RWPE2 (cell line): ENCODE measurements around the gene HPN.
"Not testable (repeated sequence)": the region's sequence is repeated elsewhere in the genome, so short reads cannot be mapped to it uniquely, and the experiment has no call there.

Source experiments
- ATAC-seq: fragments of 200-7000 bp; cut with Tn5 transposase; 3 replicates; pipeline ENCODE4 v1.9.1; 2021; ENCODE audit warnings: low read depth
- DNase-seq: peaks from one replicate; pipeline ENCODE4 v3.0.0-alpha.2; 2020; ENCODE audit warnings: low spot score
- H3K27ac ChIP-seq: fragments of 450-650 bp; 2 replicates; pipeline ENCODE4 v1.5.1; 2017; ENCODE audit warnings: mild to moderate bottlenecking; ENCODE audit not compliant: poor library complexity, severe bottlenecking
- H3K27me3 ChIP-seq: fragments of 250-450 bp; sonication (Bioruptor Pico); 2 replicates; pipeline ENCODE4 v1.5.1; 2021; ENCODE audit warnings: mild to moderate bottlenecking, moderate library complexity; ENCODE audit not compliant: insufficient read depth, poor library complexity, severe bottlenecking
- H3K36me3 ChIP-seq: fragments of 250-450 bp; sonication (Bioruptor Pico); 2 replicates; pipeline ENCODE4 v1.5.1; 2020; ENCODE audit warnings: low read depth, mild to moderate bottlenecking, moderate library complexity
- H3K4me1 ChIP-seq: fragments of 250-450 bp; sonication (Bioruptor Pico); 2 replicates; pipeline ENCODE4 v1.5.1; 2021; ENCODE audit warnings: mild to moderate bottlenecking, moderate library complexity; ENCODE audit not compliant: insufficient read depth, poor library complexity, severe bottlenecking
- H3K4me3 ChIP-seq: fragments of 250-450 bp; sonication (Bioruptor Pico); 2 replicates; pipeline ENCODE4 v1.5.1; 2021; ENCODE audit warnings: mild to moderate bottlenecking, moderate library complexity; ENCODE audit not compliant: severe bottlenecking
- H3K9me3 ChIP-seq: fragments of 250-450 bp; sonication (Bioruptor Pico); 2 replicates; pipeline ENCODE4 v1.5.1; 2021; ENCODE audit warnings: mild to moderate bottlenecking, moderate library complexity; ENCODE audit not compliant: severe bottlenecking
- CTCF ChIP-seq: fragments of 450-650 bp; IDR thresholded peaks from one replicate; pipeline ENCODE4 v1.5.1; 2017; ENCODE audit warnings: mild to moderate bottlenecking, moderate library complexity; ENCODE audit not compliant: poor library complexity, severe bottlenecking

Gene HPN

DNA sequence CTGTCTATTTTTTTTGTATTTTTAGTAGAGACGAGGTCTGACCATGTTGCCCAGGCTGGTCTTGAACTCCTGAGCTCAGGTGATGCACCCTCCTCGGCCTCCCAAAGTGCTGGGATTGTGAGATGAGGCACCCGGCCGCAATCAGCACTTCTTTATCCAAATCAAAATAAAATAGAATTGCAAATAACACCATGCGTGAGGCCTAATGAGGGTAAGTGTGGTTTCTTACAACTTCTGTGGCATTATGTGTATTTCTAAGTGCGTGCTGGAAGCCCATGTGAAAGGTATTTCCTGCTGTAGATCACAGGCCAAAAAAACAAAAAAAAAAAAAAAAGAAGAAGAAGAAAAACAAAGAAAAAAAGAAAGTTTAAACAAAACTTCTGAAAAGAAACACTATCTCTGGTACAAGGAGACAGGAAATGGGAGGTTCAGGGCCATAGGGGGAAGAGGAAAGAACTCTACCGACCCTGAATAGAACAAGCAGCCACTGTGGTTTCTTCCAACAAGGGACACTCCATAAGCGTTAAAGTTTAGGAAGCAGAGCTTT is 44.4 kb upstream of the HPN start:
- TF ChIP-seq CTCF: no peak
- DNase-seq (no peak), ATAC-seq (no peak)
- H3K9me3 ChIP-seq: no peaks in the 10 kb centered on the region
- H3K36me3 ChIP-seq: peaks cover 4% of the 10 kb centered on the region; the same call in 1 of the 2 replicates
- H3K27me3 ChIP-seq: no peaks in the 10 kb centered on the region
- no peaks in the 10 kb centered on the region for H3K4me1 ChIP-seq
- H3K27ac ChIP-seq: no peak overlapping the region
- no peak overlapping the region for H3K4me3 ChIP-seq

- not testable (repeated sequence) for DNase-seq, H3K4me1 ChIP-seq, H3K36me3 ChIP-seq, H3K9me3 ChIP-seq, H3K27me3 ChIP-seq, H3K27ac ChIP-seq, H3K4me3 ChIP-seq, ATAC-seq
Measured at GRCh38 chr19:34998224-34998623, 43.3 kb upstream of the HPN start.

DNA sequence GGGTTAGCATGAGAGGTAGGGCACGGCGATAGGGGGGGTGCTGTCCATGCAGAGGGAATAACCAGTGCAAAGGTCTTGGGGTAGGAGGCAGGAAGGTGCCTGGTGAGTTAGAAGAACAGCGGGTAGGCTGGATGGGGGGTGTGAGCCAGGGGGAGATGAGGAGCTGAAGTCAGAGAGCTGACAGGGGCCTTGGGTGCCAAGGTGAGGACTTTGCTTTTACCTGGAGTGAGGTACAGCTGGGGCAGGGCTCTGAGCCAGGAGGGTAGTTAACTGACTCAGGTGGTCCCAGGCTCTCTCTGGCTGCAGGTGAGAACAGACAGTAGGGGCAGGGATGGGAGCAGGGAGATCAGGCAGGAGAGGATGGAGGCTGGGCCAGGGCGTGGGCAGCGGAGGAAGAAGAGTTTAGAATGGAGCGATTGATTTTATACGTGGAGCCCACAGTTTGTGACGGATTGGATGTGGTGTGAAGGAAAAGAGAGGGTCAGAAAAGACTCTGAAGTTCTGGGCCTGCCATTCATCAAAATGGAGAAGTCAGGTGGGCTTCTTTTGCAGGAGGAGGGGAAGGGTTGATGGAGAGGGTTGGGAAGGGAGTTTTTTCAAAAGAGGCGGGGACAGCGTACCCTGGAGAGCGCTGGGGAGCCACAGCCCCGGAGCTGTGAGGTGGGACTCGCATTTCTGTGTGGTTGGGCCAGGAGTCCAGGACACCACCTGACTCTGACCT is 42.6 kb upstream of the HPN start:
- peaks cover 4% of the 10 kb centered on the region; the same call in 1 of the 2 replicates for H3K36me3 ChIP-seq
- ATAC-seq: no peak
- H3K27ac ChIP-seq: peak overlapping the region; percentile 76
- no peaks in the 10 kb centered on the region for H3K27me3 ChIP-seq
- no peak for TF ChIP-seq CTCF
- no peaks in the 10 kb centered on the region for H3K9me3 ChIP-seq
- no peak for DNase-seq
- peak overlapping the region; percentile 94 for H3K4me3 ChIP-seq
- no peaks in the 10 kb centered on the region for H3K4me1 ChIP-seq

- TF ChIP-seq CTCF: no peak
- Histone ChIP-seq H3K27me3 (no peaks in the 10 kb centered on the region), H3K36me3 (peaks cover 4% of the 10 kb centered on the region; the same call in 1 of the 2 replicates), H3K4me3 (peak within 1 kb of the TSS; percentile 94), H3K27ac (peak within 1 kb of the TSS; percentile 76), H3K4me1 (no peaks in the 10 kb centered on the region), H3K9me3 (no peaks in the 10 kb centered on the region)
- DNase-seq: no peak
- peak; percentile 82 for ATAC-seq
Measured at GRCh38 chr19:34999498-35000337, 41.8 kb upstream of the HPN start, which contains the start of gene GRAMD1A. TSS of gene GRAMD1A (plus strand) at chr19:35000323. CDS start at chr19:35000479, 156 bp downstream.

DNA sequence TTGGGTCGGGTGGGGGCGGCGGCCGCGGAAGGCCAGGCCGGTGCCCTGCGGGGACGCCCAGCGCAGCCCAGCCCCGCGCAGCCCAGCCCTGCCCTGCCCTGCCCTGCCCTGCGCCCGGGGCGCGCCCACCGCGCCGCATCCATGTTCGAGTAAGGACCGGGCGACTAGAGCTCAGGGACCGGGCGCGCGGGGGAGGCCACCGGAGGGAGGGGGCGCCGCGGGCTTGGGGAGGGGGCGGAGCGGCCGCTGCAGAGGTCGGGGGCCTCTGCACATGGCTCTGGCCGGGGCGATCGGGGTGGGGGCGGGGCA is 41.2 kb upstream of the HPN start:
- no peaks in the 10 kb centered on the region for H3K4me1 ChIP-seq
- no peak for DNase-seq
- no peak for TF ChIP-seq CTCF
- peak overlapping the region; percentile 94 for H3K4me3 ChIP-seq
- H3K9me3 ChIP-seq: no peaks in the 10 kb centered on the region
- no peaks in the 10 kb centered on the region for H3K27me3 ChIP-seq
- ATAC-seq: no peak
- H3K36me3 ChIP-seq: peaks cover 4% of the 10 kb centered on the region; the same call in 1 of the 2 replicates
- peak overlapping the region; percentile 76 for H3K27ac ChIP-seq
